ENCODE data around the gene ST3GAL6. TPM values are rescaled to one million over a fixed set of nuclear protein-coding genes. Genes with fewer than 3 reads are reported as not detected.

Gene ST3GAL6
- total and polyA plus RNA-seq, 9 of the 15 experiments (the other 6 are each of a cell fraction or from before 2014, with no cell fraction given): 0.14 TPM; not detected in 8

- Histone ChIP-seq H3K9me3 (replicated peaks; ENCODE audit: control insufficient read depth, insufficient read depth, low read depth, low read length) (no peaks in the 10 kb centered on the region), H2AFZ (ENCODE audit: low read depth, low read length) (no peak overlapping the region), H3K36me3 (ENCODE audit: control insufficient read depth, insufficient read depth, low read length) (no peaks in the 10 kb centered on the region), H3K9ac (ENCODE audit: insufficient read depth in 1 of 2, low read depth in 2 of 2, low read length in 2 of 2) (no peak overlapping the region), H3K4me1 (replicated peaks in 1 of 2; ENCODE audit: control insufficient read depth in 2 of 2, insufficient read depth in 2 of 2, low read length in 2 of 2) (no peaks in the 10 kb centered on the region), H4K20me1 (replicated peaks; ENCODE audit: control insufficient read depth, insufficient read depth, low read length) (no peaks in the 10 kb centered on the region), H3K4me3 (no peak overlapping the region), H3K79me2 (ENCODE audit: control insufficient read depth, insufficient read depth, low read length) (no peaks in the 10 kb centered on the region), H3K27me3 (ENCODE audit: control insufficient read depth in 2 of 2, insufficient read depth in 2 of 2, low read length in 2 of 2) (no peaks in the 10 kb centered on the region), H3K4me2 (ENCODE audit: insufficient read depth, low read length) (no peak overlapping the region), H3K9me1 (ENCODE audit: control insufficient read depth, insufficient read depth, low read length) (no peaks in the 10 kb centered on the region), H3K27ac (ENCODE audit: extremely low read depth, low read depth, low read length) (no peak overlapping the region)
- CTCF ChIA-PET (ENCODE audit: low intra/inter-chr PET ratio): no interaction called here
- no TSS peak for BruUV-seq (replicated peaks)
- no peak for DNase-seq (ENCODE audit: extremely low read depth in 1 of 4, low spot score in 3 of 4)
- 5% methylated on average over 8 of the region's 8 CpGs for WGBS (ENCODE audit: insufficient coverage, low coverage, missing lambda C conversion rate)
- intact Hi-C loops (cut with micrococcal nuclease) (no loop called here), in situ Hi-C loops (cut with MboI) (no loop called here)
- POLR2A ChIA-PET: no interaction called here
- TF ChIP-seq HNRNPLL (IDR thresholded peaks at IDR 0.05; ENCODE audit: low read depth, low read length, poor library complexity, severe bottlenecking): no peak
- no peak for TF ChIP-seq ETV1 (tag; conservative IDR thresholded peaks at IDR 0.05; ENCODE audit: low read depth)
- TF ChIP-seq CEBPB (tag; IDR thresholded peaks at IDR 0.05): no peak
- no peak for TF ChIP-seq CEBPG (CRISPR knock-in tag; IDR thresholded peaks at IDR 0.05)
- TF ChIP-seq CEBPG (tag; conservative IDR thresholded peaks at IDR 0.05 in 1 of 2, IDR thresholded peaks at IDR 0.05 in 1 of 2): no peak
- TF ChIP-seq FOXJ2 (tag; IDR thresholded peaks at IDR 0.05): no peak
- TF ChIP-seq MYC (IDR thresholded peaks at IDR 0.05; ENCODE audit: low read depth, low read length): no peak
- no peak for TF ChIP-seq MYC (CRISPR knock-in tag; IDR thresholded peaks at IDR 0.05; ENCODE audit: borderline replicate concordance, low read depth)
- no peak for TF ChIP-seq SRSF7 (optimal IDR thresholded peaks at IDR 0.05; ENCODE audit: low read depth, low read length)
- TF ChIP-seq ZNF76 (CRISPR knock-in tag; IDR thresholded peaks at IDR 0.05; ENCODE audit: borderline replicate concordance): no peak
- no peak for TF ChIP-seq TFAP4 (CRISPR knock-in tag; IDR thresholded peaks at IDR 0.05; ENCODE audit: borderline replicate concordance)
- TF ChIP-seq RBM15 (IDR thresholded peaks at IDR 0.05; ENCODE audit: insufficient read depth, low read length): no peak
- TF ChIP-seq AFF4 (CRISPR knock-in tag; IDR thresholded peaks at IDR 0.05): no peak
- TF ChIP-seq TAF7 (tag; IDR thresholded peaks at IDR 0.05): no peak
- ATAC-seq: no peak
- FAIRE-seq: no peak
These were observed 7.3 kb downstream of the ST3GAL6 start for GRCh38 chr3:98770261-98771039.

Measured in K562 (cell line).